ENCODE data around the gene ZNF106. TPM values are rescaled to one million over a fixed set of nuclear protein-coding genes. Genes with fewer than 3 reads are reported as not detected.

ZNF106 gene
- total RNA-seq, 2 experiments from 2014 or later: 46.4 to 46.6 TPM

DNA sequence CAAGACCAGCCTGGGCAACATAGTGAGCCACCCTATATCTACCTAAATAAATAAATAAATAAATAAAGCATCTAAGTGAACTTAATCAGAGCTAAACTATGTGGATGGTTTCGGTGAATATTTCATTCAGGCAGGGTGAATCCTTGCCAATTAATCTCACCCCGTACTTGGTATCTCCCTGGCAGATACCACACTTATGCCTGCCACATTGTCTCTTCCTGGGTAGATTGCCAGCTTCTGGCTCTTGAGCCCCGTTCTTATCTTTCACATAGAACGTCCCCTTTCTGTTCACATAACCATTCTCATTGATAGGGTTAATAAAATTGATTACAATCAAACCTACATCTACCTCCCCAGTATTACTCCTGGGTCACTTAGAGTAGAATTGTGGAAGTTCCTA lies 11.5 kb upstream of the ZNF106 start:
- H3K9me3 Mint-ChIP-seq: no peaks in the 10 kb centered on the region

DNA sequence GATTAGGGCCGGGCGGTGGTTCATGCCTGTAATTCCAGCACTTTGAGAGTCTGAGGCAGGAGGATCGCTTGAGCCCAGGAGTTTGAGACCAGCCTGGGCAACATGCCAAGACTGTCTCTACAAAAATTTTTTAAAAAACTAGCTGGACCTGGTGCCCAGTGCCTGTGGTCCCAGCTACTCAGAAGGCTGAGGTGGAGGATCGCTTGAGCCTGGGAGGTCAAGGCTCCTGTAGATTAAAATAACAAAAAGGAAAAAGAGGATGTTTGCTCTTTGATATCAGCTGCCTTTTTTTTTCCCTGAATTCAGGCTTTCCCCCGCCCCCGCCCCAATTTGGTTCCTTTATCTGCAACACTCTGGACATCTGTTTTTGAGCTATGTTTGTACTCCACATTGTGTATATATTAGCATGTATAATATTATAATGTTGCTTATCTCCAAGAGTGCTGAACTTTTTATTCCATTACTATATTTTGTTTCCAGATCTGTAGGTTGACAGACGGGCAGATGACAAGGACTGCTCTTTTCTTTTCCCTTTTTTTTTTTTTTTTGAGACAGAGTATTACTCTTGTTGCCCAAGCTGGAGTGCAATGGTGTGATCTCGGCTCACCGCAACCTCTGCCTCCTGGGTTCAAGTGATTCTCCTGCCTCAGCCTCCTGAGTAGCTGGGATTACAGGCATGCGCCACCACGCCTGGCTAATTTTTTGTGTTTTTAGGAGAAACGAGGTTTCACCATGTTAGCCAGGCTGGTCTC lies 9.1 kb upstream of the ZNF106 start:
- no peak for DNase-seq
- Mint-ChIP-seq H3K4me3 (no peak overlapping the region), H3K4me1 (ENCODE audit: low read depth) (peaks cover 47% of the 10 kb centered on the region), H3K27me3 (no peaks in the 10 kb centered on the region), H3K27ac (no peak overlapping the region), H3K36me3 (ENCODE audit: low read depth) (no peaks in the 10 kb centered on the region), H3K9me3 (no peaks in the 10 kb centered on the region)
- ChIA-PET CTCF (interaction anchor here (0.8 to 2.2 kb wide), 2 partner anchors 10 to 52 kb away, joined by 3 to 7 read pairs; partner anchors contain the start of gene ZNF106), POLR2A (interaction anchor here (1.0 kb wide), 1 partner anchor 9 kb away, joined by 4 read pairs; the partner anchor contains the start of gene ZNF106)
- intact Hi-C loops (cut with micrococcal nuclease): loop anchor here (10.0 kb wide), 1 partner anchor 345 kb away; no protein-coding TSS in a partner anchor
- ATAC-seq: no peak
- TF ChIP-seq, protein P1, sequence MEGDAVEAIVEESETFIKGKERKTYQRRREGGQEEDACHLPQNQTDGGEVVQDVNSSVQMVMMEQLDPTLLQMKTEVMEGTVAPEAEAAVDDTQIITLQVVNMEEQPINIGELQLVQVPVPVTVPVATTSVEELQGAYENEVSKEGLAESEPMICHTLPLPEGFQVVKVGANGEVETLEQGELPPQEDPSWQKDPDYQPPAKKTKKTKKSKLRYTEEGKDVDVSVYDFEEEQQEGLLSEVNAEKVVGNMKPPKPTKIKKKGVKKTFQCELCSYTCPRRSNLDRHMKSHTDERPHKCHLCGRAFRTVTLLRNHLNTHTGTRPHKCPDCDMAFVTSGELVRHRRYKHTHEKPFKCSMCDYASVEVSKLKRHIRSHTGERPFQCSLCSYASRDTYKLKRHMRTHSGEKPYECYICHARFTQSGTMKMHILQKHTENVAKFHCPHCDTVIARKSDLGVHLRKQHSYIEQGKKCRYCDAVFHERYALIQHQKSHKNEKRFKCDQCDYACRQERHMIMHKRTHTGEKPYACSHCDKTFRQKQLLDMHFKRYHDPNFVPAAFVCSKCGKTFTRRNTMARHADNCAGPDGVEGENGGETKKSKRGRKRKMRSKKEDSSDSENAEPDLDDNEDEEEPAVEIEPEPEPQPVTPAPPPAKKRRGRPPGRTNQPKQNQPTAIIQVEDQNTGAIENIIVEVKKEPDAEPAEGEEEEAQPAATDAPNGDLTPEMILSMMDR (IDR thresholded peaks at IDR 0.05): no peak

More for the DNA sequence above, 11.5 kb upstream of the ZNF106 start:
- intact Hi-C loops (cut with micrococcal nuclease): loop anchor here (10.0 kb wide), 1 partner anchor 342 kb away; no protein-coding TSS in a partner anchor
- ChIA-PET CTCF (no interaction called here), POLR2A (interaction anchor here (1.4 to 3.0 kb wide), 2 partner anchors 12 to 16 kb away, joined by 5 to 10 read pairs; partner anchors contain the start of gene ZNF106)
- H3K4me3 Mint-ChIP-seq: no peak overlapping the region
- no peaks in the 10 kb centered on the region for H3K27me3 Mint-ChIP-seq
- TF ChIP-seq, protein P1 (IDR thresholded peaks at IDR 0.05): no peak
- no peaks in the 10 kb centered on the region for H3K36me3 Mint-ChIP-seq (ENCODE audit: low read depth)
- H3K27ac Mint-ChIP-seq: no peak overlapping the region
- no peak for DNase-seq
- no peak for ATAC-seq
- peaks cover 34% of the 10 kb centered on the region for H3K4me1 Mint-ChIP-seq (ENCODE audit: low read depth)

DNA sequence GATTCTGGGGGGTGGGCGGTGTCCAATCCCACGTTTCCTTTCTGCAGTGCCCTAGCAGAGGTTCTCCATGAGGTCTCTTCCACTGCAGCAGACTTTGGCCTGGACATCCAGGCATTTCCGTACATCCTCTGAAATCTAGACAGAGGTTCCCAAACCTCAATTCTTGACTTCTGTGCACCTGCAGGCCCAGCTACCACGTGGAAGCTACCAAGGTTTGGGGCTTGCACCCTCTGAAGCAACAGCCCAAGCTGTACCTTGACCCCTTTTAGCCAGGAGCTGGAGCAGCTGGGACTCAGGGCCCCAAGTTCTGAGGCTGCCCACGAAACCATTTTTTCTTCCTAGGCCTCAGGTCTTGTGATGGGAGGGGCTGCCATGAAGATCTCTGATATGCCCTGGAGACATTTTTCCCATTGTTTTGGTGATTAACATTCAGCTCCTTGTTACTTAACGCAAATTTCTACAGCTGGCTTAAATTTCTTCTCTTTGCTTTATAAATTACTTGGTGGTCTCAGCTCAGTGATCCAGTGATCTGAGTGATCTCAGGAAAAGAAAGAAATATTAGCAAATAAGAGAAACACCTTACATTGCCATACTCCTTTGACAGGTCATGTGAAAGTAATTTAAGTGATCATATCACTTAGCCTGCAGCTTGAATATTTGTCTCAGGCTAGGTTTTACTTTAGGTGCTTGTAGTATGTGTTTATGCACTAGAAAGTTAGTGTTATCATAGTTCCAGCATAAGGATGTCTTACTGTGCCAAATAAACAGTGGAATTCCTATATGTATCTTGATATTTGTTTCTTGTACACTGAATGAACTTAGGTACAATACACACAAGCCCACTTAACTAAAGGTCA lies 7.5 kb upstream of the ZNF106 start:
- ATAC-seq: no peak
- intact Hi-C loops (cut with micrococcal nuclease): no loop called here
- POLR2A ChIA-PET: interaction anchor here (1.5 kb wide), 1 partner anchor 15 kb away, joined by 3 read pairs; no protein-coding TSS in a partner anchor
- peaks cover 58% of the 10 kb centered on the region for H3K4me1 Mint-ChIP-seq (ENCODE audit: low read depth)
- H3K9me3 Mint-ChIP-seq: no peaks in the 10 kb centered on the region
- no peak overlapping the region for H3K4me3 Mint-ChIP-seq
- no peaks in the 10 kb centered on the region for H3K36me3 Mint-ChIP-seq (ENCODE audit: low read depth)
- DNase-seq: no peak
- CTCF ChIA-PET: interaction anchor here (2.2 kb wide), 1 partner anchor 8 kb away, joined by 7 read pairs; the partner anchor contains the start of gene ZNF106
- no peak overlapping the region for H3K27ac Mint-ChIP-seq
- TF ChIP-seq, protein P1 (IDR thresholded peaks at IDR 0.05): no peak
- no peaks in the 10 kb centered on the region for H3K27me3 Mint-ChIP-seq

DNA sequence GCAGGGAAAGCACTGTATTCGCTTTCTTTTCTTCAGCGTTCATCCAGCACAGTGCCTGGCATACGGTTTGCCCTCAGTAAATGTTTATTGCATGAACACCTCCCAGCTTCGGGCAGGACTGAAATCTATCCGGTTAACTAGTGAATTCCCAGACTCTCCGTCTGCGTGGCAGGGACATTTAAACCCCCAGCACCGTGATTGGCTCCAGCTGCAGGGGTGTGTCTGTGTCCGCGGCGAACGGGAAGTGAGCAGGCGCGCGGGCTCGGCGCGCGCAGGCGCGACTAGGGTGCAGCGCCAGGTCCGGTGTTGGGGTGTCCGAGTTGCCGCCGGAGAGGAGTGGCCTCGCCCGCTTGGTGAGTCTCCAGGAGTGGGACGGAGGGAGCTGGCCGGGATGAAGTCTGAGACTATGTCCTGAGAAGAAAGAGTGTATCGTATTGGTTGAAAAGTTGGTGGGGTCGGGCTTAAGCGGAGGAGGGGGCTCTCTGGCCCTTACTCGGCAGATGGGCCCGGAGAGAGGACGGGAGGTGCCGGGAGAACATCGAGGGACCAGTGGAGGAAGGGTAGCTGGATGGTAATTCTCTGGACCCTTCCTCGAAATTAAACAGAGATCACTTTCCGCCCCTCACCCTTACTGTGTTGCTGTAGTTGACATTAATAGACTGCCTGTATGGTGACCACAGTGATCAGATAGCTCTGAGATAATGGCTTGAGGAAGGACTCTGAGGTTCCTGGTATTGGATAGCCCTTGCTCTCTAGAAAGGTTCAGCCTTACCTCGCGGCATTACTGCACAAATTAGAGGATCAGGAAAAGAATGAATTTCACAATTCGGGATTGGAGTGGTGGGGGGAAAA lies 4.6 kb upstream of the ZNF106 start, which contains the start of gene SNAP23:
SNAP23 (plus strand) TSS at position 274 of the 852 bp plus-strand sequence. CDS start 16,213 bp downstream, outside the sequence.
- TF ChIP-seq, protein P1 (IDR thresholded peaks at IDR 0.05): no peak
- Mint-ChIP-seq H3K36me3 (ENCODE audit: low read depth) (peaks cover 2% of the 10 kb centered on the region), H3K27ac (peak within 1 kb of the TSS; percentile 90), H3K4me3 (peak within 1 kb of the TSS; percentile 90), H3K9me3 (no peaks in the 10 kb centered on the region), H3K27me3 (no peaks in the 10 kb centered on the region), H3K4me1 (ENCODE audit: low read depth) (peaks cover 61% of the 10 kb centered on the region)
- CTCF ChIA-PET: interaction anchor here (0.7 to 1.4 kb wide), 2 partner anchors 24 to 34 kb away, joined by 3 to 4 read pairs; no protein-coding TSS in a partner anchor
- DNase-seq: peak; percentile 88
- peak; percentile 92 for ATAC-seq
- intact Hi-C loops (cut with micrococcal nuclease): no loop called here
- POLR2A ChIA-PET: no interaction called here
